ENCODE data around the gene ARHGAP33.

GRCh38 chr19:35744430-35745327 is 30.7 kb upstream of the ARHGAP33 start:
- TF ChIP-seq CTCF (IDR thresholded peaks at IDR 0.05) (peak; percentile 46), NR3C1 (IDR thresholded peaks at IDR 0.05) (no peak), MAZ (IDR thresholded peaks at IDR 0.05; ENCODE audit: borderline replicate concordance, low read depth, low read length) (0 out of 2 replicates have a peak, but pooled peaks have one; percentile 9), HMGXB4 (CRISPR knock-in tag; IDR thresholded peaks at IDR 0.05; ENCODE audit: borderline replicate concordance) (no peak), RFX5 (IDR thresholded peaks at IDR 0.05) (0 out of 2 replicates have a peak, but pooled peaks have one; percentile 36), USF2 (IDR thresholded peaks at IDR 0.05) (no peak), RCOR1 (IDR thresholded peaks at IDR 0.05; ENCODE audit: low read depth, low read length) (no peak), MYC (IDR thresholded peaks at IDR 0.05; ENCODE audit: borderline replicate concordance, low read length) (peak; percentile 70; the same call in 1 of the 2 replicates), CEBPB (IDR thresholded peaks at IDR 0.05) (no peak), POLR2A (IDR thresholded peaks at IDR 0.05; ENCODE audit: low read length) (peak; percentile 52; the same call in 1 of the 2 replicates), E2F6 (IDR thresholded peaks at IDR 0.05; ENCODE audit: borderline replicate concordance, low read depth) (peak; percentile 92; the same call in 1 of the 2 replicates), CHD4 (IDR thresholded peaks at IDR 0.05; ENCODE audit: borderline replicate concordance) (no peak)

All from A549 (cell line).